Measurements from ENCODE around the gene ZRANB3. TPM values are rescaled to one million over a fixed set of nuclear protein-coding genes. Genes with fewer than 3 reads are reported as not detected.
"Not testable (repeated sequence)": the region's sequence is repeated elsewhere in the genome, so short reads cannot be mapped to it uniquely, and the experiment has no call there.

ZRANB3 gene
- total RNA-seq, 1 donor from 2014 or later: 18.6 TPM

DNA sequence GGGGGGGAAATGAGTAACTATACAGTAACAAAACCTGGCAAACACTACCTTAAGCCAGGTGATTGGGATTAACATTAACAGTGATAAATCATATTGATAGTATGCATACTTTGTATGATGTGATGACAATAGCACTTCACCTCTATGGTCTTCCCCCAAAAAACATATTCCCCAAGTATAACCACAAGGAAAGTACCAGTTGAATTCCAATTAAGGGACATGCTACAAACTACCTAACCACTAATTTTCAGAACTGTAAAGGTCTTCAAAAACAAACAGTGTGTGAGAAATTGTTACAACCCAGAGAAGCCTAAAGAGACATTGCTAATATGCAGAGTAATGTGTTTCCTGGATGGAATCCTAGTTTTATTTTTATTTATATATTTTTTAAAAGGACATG, 152.4 kb downstream of the ZRANB3 start:
- peaks cover 8% of the 10 kb centered on the region for H3K9me3 Mint-ChIP-seq
- DNase-seq (ENCODE audit: low read depth, low spot score): no peak
- TF ChIP-seq, protein P1, sequence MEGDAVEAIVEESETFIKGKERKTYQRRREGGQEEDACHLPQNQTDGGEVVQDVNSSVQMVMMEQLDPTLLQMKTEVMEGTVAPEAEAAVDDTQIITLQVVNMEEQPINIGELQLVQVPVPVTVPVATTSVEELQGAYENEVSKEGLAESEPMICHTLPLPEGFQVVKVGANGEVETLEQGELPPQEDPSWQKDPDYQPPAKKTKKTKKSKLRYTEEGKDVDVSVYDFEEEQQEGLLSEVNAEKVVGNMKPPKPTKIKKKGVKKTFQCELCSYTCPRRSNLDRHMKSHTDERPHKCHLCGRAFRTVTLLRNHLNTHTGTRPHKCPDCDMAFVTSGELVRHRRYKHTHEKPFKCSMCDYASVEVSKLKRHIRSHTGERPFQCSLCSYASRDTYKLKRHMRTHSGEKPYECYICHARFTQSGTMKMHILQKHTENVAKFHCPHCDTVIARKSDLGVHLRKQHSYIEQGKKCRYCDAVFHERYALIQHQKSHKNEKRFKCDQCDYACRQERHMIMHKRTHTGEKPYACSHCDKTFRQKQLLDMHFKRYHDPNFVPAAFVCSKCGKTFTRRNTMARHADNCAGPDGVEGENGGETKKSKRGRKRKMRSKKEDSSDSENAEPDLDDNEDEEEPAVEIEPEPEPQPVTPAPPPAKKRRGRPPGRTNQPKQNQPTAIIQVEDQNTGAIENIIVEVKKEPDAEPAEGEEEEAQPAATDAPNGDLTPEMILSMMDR (conservative IDR thresholded peaks at IDR 0.05): no peak
- peaks cover 29% of the 10 kb centered on the region for H3K36me3 Mint-ChIP-seq (ENCODE audit: low read depth)
- H3K27me3 Mint-ChIP-seq (ENCODE audit: low read depth): no peaks in the 10 kb centered on the region
- H3K4me3 Mint-ChIP-seq: no peak overlapping the region
- no peak overlapping the region for H3K27ac Mint-ChIP-seq (ENCODE audit: unreplicated experiment)
- no peaks in the 10 kb centered on the region for H3K4me1 Mint-ChIP-seq

DNA sequence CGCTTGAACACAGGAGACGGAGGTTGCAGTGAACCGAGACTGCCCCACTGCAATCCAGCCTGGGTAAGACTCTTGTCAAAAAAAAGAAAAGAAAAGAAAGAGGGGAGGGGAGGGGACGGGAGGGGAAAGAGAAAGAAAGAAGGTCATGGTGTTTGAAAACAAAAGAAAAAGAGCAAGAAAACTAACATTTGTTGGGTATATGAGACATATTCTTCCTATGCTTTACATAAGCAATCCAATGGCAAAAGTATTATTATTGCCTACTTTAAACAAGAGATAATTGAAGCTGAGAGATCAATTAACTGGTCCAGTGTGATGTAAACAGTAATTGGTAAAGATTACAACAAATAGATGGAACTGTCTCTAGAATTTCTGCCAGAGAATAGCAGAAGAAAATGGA, 157.3 kb downstream of the ZRANB3 start:
- TF ChIP-seq, protein P1 (conservative IDR thresholded peaks at IDR 0.05): no peak
- peaks cover 3% of the 10 kb centered on the region for H3K9me3 Mint-ChIP-seq
- H3K4me3 Mint-ChIP-seq: no peak overlapping the region
- no peaks in the 10 kb centered on the region for H3K27me3 Mint-ChIP-seq (ENCODE audit: low read depth)
- peaks cover 4% of the 10 kb centered on the region for H3K4me1 Mint-ChIP-seq
- no peak for DNase-seq (ENCODE audit: low read depth, low spot score)
- H3K27ac Mint-ChIP-seq (ENCODE audit: unreplicated experiment): no peak overlapping the region
- peaks cover 8% of the 10 kb centered on the region for H3K36me3 Mint-ChIP-seq (ENCODE audit: low read depth)

DNA sequence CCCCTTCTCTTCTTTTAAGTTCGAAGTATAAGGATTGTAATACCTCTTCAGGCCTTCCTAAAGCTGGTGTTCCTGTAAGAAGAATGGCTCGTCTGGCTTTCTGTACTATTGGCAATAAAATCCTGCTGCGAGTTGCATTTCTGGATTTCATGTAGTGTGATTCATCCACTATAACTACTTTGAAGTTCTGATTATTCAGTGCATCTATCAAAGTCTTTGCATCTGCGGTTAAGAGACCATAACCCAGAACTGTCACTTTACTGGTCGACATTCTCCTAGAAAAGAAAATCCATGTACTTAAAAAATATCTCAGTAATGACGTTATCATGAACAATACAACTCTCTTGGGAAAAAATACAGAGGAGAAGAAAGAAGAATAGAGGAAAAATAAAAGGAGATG, 181.1 kb downstream of the ZRANB3 start:
- no peaks in the 10 kb centered on the region for H3K4me1 Mint-ChIP-seq
- peaks cover 25% of the 10 kb centered on the region for H3K36me3 Mint-ChIP-seq (ENCODE audit: low read depth)
- H3K27me3 Mint-ChIP-seq (ENCODE audit: low read depth): no peaks in the 10 kb centered on the region
- no peak overlapping the region for H3K4me3 Mint-ChIP-seq
- peaks cover 13% of the 10 kb centered on the region for H3K9me3 Mint-ChIP-seq
- no peak overlapping the region for H3K27ac Mint-ChIP-seq (ENCODE audit: unreplicated experiment)
- no peak for DNase-seq (ENCODE audit: low read depth, low spot score)
- TF ChIP-seq, protein P1 (conservative IDR thresholded peaks at IDR 0.05): no peak

DNA sequence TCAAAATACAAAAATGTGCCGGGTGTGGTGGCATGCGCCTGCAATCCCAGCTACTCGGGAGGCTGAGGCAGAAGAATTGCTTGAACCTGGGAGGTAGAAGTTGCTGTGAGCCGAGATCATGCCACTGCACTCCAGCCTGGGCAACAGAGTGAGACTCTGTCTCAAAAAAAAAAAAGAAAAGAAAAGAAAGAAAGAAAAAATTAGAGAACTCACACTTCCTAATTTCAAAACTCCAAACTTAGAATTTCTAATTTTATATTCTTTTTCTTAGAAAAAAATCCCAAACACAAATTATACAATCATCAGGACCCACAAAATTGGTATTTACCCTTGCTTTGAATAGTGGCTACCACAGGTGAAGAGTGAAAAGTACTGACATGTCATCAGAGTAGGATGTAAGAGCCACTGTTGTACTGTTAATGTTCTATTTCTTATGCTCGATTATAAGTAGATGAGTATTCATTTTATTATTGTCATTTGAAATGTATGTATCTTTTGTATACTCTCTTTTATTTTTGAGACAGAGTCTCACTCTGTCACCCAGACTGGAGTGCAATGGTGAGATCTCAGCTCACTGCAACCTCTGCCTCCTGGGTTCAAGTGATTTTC, 182.8 kb downstream of the ZRANB3 start:
- not testable (repeated sequence) for H3K27me3 Mint-ChIP-seq (ENCODE audit: low read depth); H3K4me3 Mint-ChIP-seq; H3K27ac Mint-ChIP-seq (ENCODE audit: unreplicated experiment); H3K4me1 Mint-ChIP-seq; DNase-seq (ENCODE audit: low read depth, low spot score)
- Mint-ChIP-seq H3K9me3 (peaks cover 13% of the 10 kb centered on the region), H3K36me3 (ENCODE audit: low read depth) (peaks cover 27% of the 10 kb centered on the region)

DNA sequence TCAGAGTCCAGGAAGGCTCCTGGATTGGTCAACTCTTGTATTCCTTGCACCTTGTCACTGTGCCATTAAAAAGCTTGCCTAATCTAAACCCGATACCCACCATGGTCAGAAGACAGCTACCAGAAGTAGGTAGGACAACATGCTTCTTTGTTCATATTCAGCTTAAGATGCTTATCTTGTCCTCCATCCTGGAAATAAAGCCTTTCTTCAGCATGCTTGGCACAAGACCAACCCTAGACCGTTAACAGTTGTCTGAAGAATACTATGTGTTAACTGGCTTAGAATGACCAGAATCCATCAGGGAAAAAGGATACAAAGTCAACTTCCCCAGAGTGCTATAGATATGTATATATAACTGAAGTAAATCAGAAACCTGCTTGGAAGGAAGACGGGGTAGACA, 193.9 kb downstream of the ZRANB3 start:
- H3K36me3 Mint-ChIP-seq (ENCODE audit: low read depth): peaks cover 18% of the 10 kb centered on the region
- no peak for DNase-seq (ENCODE audit: low read depth, low spot score)
- TF ChIP-seq, protein P1 (conservative IDR thresholded peaks at IDR 0.05): no peak
- peaks cover 6% of the 10 kb centered on the region for H3K9me3 Mint-ChIP-seq
- no peaks in the 10 kb centered on the region for H3K4me1 Mint-ChIP-seq
- H3K4me3 Mint-ChIP-seq: no peak overlapping the region
- no peaks in the 10 kb centered on the region for H3K27me3 Mint-ChIP-seq (ENCODE audit: low read depth)
- H3K27ac Mint-ChIP-seq (ENCODE audit: unreplicated experiment): no peak overlapping the region

DNA sequence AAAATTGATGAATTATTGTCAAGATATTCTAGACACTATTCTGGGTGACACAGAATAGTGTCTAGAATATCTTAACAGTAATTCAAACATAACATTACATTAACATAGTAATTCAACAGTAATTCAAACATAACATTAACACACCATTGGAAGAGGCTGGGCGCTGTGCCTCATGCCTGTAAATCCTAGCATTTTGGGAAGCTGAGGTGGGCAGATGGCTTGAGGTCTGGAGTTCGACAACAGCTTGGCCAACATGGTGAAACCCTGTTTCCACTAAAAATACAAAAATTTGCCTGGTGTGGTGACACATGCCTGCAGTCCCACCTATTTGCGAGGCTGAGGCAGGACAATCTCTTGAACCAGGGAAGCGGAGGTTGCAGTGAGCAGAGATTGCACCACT, 195.8 kb downstream of the ZRANB3 start:
- Mint-ChIP-seq H3K4me3 (no peak overlapping the region), H3K36me3 (ENCODE audit: low read depth) (peaks cover 23% of the 10 kb centered on the region), H3K9me3 (peaks cover 4% of the 10 kb centered on the region), H3K27ac (ENCODE audit: unreplicated experiment) (no peak overlapping the region), H3K4me1 (no peaks in the 10 kb centered on the region), H3K27me3 (ENCODE audit: low read depth) (no peaks in the 10 kb centered on the region)
- no peak for DNase-seq (ENCODE audit: low read depth, low spot score)
- TF ChIP-seq, protein P1 (conservative IDR thresholded peaks at IDR 0.05): no peak
